ENCODE data around the gene FARS2.

DNA sequence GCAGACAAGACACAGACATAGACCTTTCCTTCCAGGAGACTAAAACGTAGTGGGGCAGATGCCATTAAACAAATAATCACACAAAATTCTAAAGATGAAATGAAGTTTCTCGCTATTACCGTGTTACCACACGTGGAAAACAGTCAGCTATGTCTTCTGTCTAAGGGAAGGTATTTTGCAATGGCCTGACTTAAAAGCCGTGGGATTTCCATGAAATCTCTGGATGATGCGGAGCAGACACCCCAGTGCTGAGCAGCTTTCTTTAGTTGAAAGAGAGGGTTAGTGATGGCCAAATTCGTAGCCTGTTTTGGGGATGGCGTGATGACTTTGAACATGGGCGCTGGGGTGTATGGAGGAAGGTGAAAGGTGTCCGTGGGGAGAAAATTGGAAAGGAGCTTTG is 463.6 kb downstream of the FARS2 start:
- TF ChIP-seq, protein P1, sequence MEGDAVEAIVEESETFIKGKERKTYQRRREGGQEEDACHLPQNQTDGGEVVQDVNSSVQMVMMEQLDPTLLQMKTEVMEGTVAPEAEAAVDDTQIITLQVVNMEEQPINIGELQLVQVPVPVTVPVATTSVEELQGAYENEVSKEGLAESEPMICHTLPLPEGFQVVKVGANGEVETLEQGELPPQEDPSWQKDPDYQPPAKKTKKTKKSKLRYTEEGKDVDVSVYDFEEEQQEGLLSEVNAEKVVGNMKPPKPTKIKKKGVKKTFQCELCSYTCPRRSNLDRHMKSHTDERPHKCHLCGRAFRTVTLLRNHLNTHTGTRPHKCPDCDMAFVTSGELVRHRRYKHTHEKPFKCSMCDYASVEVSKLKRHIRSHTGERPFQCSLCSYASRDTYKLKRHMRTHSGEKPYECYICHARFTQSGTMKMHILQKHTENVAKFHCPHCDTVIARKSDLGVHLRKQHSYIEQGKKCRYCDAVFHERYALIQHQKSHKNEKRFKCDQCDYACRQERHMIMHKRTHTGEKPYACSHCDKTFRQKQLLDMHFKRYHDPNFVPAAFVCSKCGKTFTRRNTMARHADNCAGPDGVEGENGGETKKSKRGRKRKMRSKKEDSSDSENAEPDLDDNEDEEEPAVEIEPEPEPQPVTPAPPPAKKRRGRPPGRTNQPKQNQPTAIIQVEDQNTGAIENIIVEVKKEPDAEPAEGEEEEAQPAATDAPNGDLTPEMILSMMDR (IDR thresholded peaks at IDR 0.05; ENCODE audit: low read depth, low read length), result no peak
- no peak for TF ChIP-seq EZH2phosphoT487 (IDR thresholded peaks at IDR 0.05; ENCODE audit: low read depth)

Measured in OCI-LY3 (cell line).